Omental fat pad (tissue), 4 donors: Measurements from ENCODE around the gene RND1. TPM values are rescaled to one million over a fixed set of nuclear protein-coding genes. Genes with fewer than 3 reads are reported as not detected.
"Not testable (repeated sequence)": the region's sequence is repeated elsewhere in the genome, so short reads cannot be mapped to it uniquely, and the experiment has no call there.

Experiments used
- ATAC-seq: fragments of 150-250 bp; one replicate; pipeline ENCODE4 v1.9.1; 2016; ENCODE audit warnings: mild to moderate bottlenecking, moderate library complexity; ENCODE audit not compliant: low FRiP score
- DNase-seq: peaks from one replicate; pipeline ENCODE4 v3.0.0-alpha.2; 2019; ENCODE audit warnings: low spot score
- CTCF ChIP-seq, 3 donors: fragments of 450-650 bp; IDR thresholded peaks; one replicate each; pipeline ENCODE4 v1.5.1; 2016 to 2017; ENCODE audit warnings: antibody characterized with exemption in 3 of 3, mild to moderate bottlenecking in 3 of 3, moderate library complexity in 2 of 3
- total RNA-seq, 4 donors: library from RNA; depleted of rRNA; stranded (reverse); fragments of >200 nt; gene quantifications; one replicate each; pipeline ENCODE4 v1.1.0, GENCODE V29; 2016

The RND1 gene
- 1 to 10 TPM; 1.3 to 5.8 (median 4.6) TPM for total RNA-seq

- DNase-seq (peak; percentile 65), ATAC-seq (peak; percentile 98)
- no peak for TF ChIP-seq CTCF (IDR thresholded peaks at IDR 0.05)
Measured at GRCh38 chr12:48865281-48866051, at the start of gene RND1. Gene RND1, minus strand, starts transcription at chr12:48865870. Its CDS starts 103 bp downstream, at chr12:48865767.

- DNase-seq (no peak), ATAC-seq (no peak)
- no peak for TF ChIP-seq CTCF (IDR thresholded peaks at IDR 0.05)
Measured at GRCh38 chr12:48910196-48910595, 44.5 kb upstream of the RND1 start.

- DNase-seq, ATAC-seq: not testable (repeated sequence)
Measured at GRCh38 chr12:48909698-48910097, 44.0 kb upstream of the RND1 start.

- no peak for TF ChIP-seq CTCF (IDR thresholded peaks at IDR 0.05)
Measured at GRCh38 chr12:48907245-48907644, 41.6 kb upstream of the RND1 start.

GRCh38 chr12:48903982-48904411, 38.3 kb upstream of the RND1 start:
- ATAC-seq, result peak; percentile 54
- no peak for TF ChIP-seq CTCF (IDR thresholded peaks at IDR 0.05)
- peak; percentile 58 for DNase-seq

More at GRCh38 chr12:48907245-48907644, 41.6 kb upstream of the RND1 start:
- ATAC-seq, result no peak
- no peak for DNase-seq

GRCh38 chr12:48903363-48903981, 37.8 kb upstream of the RND1 start:
- no peak for ATAC-seq
- no peak for DNase-seq
- TF ChIP-seq CTCF (IDR thresholded peaks at IDR 0.05), result no peak

- ATAC-seq (no peak), DNase-seq (no peak)
- no peak for TF ChIP-seq CTCF (IDR thresholded peaks at IDR 0.05)
Measured at GRCh38 chr12:48901278-48901677, 35.6 kb upstream of the RND1 start.
